Endothelial cell of umbilical vein (primary cell): Measurements from ENCODE around the gene PTGR3.

Source experiments
- CTCF ChIP-seq, 2 donors: IDR thresholded peaks; 1 replicate in 1 of 2; 2 replicates in 1 of 2; pipeline ENCODE4 v1.5.1; 2011; ENCODE audit warnings: low read length in 2 of 2, mild to moderate bottlenecking in 2 of 2, moderate library complexity in 2 of 2, control low read depth in 1 of 2, inconsistent platforms in 1 of 2, low read depth in 1 of 2; ENCODE audit not compliant: insufficient read depth in 1 of 2; ENCODE audit errors: extremely low read depth in 1 of 2
- EZH2 ChIP-seq: IDR thresholded peaks from 2 replicates; pipeline ENCODE4 v1.6.1; 2012; ENCODE audit warnings: borderline replicate concordance, low read depth, mild to moderate bottlenecking, moderate library complexity, low read length, inconsistent platforms; ENCODE audit not compliant: severe bottlenecking
- FOS ChIP-seq: IDR thresholded peaks from 2 replicates; pipeline ENCODE4 v1.6.1; 2011; ENCODE audit warnings: mild to moderate bottlenecking, low read length, moderate library complexity, borderline replicate concordance; ENCODE audit not compliant: insufficient read depth
- GATA2 ChIP-seq: IDR thresholded peaks from 2 replicates; pipeline ENCODE4 v1.7.0; 2011; ENCODE audit warnings: low read depth, mild to moderate bottlenecking, moderate library complexity, mixed read lengths, low read length; ENCODE audit not compliant: insufficient read length, insufficient read depth
- JUN ChIP-seq: IDR thresholded peaks from 2 replicates; pipeline ENCODE4 v1.6.1; 2011; ENCODE audit warnings: borderline replicate concordance, low read depth; ENCODE audit not compliant: insufficient read length, insufficient read depth
- MAX ChIP-seq: IDR thresholded peaks from 2 replicates; pipeline ENCODE4 v1.6.1; 2011; ENCODE audit not compliant: insufficient read depth, insufficient read length
- POLR2A ChIP-seq: IDR thresholded peaks from 2 replicates; pipeline ENCODE4 v1.6.1; 2012; ENCODE audit warnings: low read depth, mild to moderate bottlenecking, control low read depth, low read length
- POLR2AphosphoS5 ChIP-seq: IDR thresholded peaks from 2 replicates; pipeline ENCODE4 v1.6.1; 2012; ENCODE audit warnings: low read depth, mild to moderate bottlenecking, control low read depth, low read length, moderate library complexity; ENCODE audit not compliant: insufficient read depth

DNA sequence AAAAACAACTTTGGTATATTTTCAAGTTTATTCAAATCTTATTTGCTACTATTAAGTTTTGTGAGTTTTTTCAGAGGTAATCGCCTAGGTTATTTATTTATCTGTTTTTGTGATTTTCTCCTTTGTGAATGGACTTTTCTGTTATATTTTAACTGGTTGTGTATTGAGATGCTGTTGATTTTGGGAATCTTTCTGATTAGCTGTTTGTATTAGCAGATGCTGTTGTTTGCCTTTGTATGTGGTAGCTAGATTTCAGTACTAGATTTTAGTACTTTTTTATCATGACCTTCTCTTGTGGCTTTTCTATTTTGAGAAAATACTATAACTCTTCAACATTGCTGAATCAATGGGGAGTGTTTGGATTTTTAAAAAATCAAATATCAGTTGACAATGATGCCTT, 44.1 kb upstream of the PTGR3 start:
- TF ChIP-seq CTCF (IDR thresholded peaks at IDR 0.05; ENCODE audit: extremely low read depth in 1 of 2, insufficient read depth in 1 of 2, low read depth in 1 of 2, low read length in 2 of 2) = no peak
- TF ChIP-seq MAX = no peak
- no peak for TF ChIP-seq POLR2A
- TF ChIP-seq GATA2 = no peak
- TF ChIP-seq POLR2AphosphoS5 = no peak
- no peak for TF ChIP-seq EZH2
- no peak for TF ChIP-seq JUN
- no peak for TF ChIP-seq FOS
